ENCODE measurements around the gene FRS2. TPM values are rescaled to one million over a fixed set of nuclear protein-coding genes. Genes with fewer than 3 reads are reported as not detected.
A peak's percentile ranks its signal among the peaks of the same experiment; 100 is the strongest.

Gene FRS2
- total and polyA plus RNA-seq, 2 donors (not counting 1 experiment from before 2014, with no cell fraction given): 11.3 to 33.7 TPM

DNA sequence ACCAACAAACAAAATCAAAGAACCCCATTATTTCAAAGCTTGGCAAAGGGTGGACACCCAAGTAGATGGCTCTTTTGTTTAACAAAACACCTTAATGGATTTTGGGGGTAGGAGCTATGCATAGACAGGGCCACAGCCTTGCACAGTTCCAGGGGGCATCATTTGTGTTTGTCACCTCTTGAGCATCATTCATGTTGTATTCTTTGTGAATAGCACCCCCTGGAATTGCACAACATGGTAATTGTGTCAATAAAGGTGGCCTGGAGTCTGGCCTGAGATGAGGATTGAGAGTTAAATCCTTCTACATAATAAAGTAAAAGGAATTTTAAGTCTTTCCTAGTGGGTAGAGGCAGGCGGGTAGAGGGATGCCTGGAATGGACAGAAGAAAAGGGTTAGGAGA lies 3.3 kb upstream of the FRS2 start:
- H3K27ac Mint-ChIP-seq: peak overlapping the region; percentile 94
- H3K9me3 Mint-ChIP-seq (ENCODE audit: insufficient read depth): no peaks in the 10 kb centered on the region
- intact Hi-C loops (cut with micrococcal nuclease): loop anchor here (5.0 kb wide), 1 partner anchor 35 kb away; no protein-coding TSS in a partner anchor
- H3K27ac ChIP-seq (ENCODE audit: low read length in 2 of 2): peak overlapping the region; percentile 46 to 78
- H3K4me2 ChIP-seq (replicated peaks; ENCODE audit: low read depth, low read length, poor library complexity, severe bottlenecking): peak overlapping the region; percentile 70
- ATAC-seq (ENCODE audit: low read depth): no peak
- H3K4me3 Mint-ChIP-seq: peak overlapping the region; percentile 80
- POLR2A ChIA-PET: no interaction called here
- H3K27me3 ChIP-seq (replicated peaks in 1 of 4; ENCODE audit: control extremely low read depth in 1 of 4, control insufficient read depth in 3 of 4, insufficient read depth in 4 of 4, low read length in 3 of 4): no peaks in the 10 kb centered on the region
- H3K36me3 ChIP-seq (replicated peaks in 1 of 2; ENCODE audit: control extremely low read depth in 1 of 2, control insufficient read depth in 1 of 2, extremely low read depth in 1 of 2, insufficient read depth in 2 of 2, low read length in 1 of 2): no peaks in the 10 kb centered on the region
- no peaks in the 10 kb centered on the region for H3K9me3 ChIP-seq (ENCODE audit: control extremely low read depth in 1 of 3, control insufficient read depth in 2 of 3, insufficient read depth in 1 of 3, low read length in 2 of 3)
- peaks cover 12% of the 10 kb centered on the region for H4K20me1 ChIP-seq (ENCODE audit: control insufficient read depth, insufficient read depth, low read length, poor library complexity, severe bottlenecking)
- H3K4me3 ChIP-seq (ENCODE audit: control extremely low read depth in 1 of 5, extremely low read depth in 1 of 5, insufficient read depth in 1 of 5, low read depth in 2 of 5, low read length in 4 of 5): peak overlapping the region in 1 of 5 experiments; percentile 27
- H2AFZ ChIP-seq (ENCODE audit: insufficient read depth, low read depth, low read length, poor library complexity, severe bottlenecking): peak overlapping the region; percentile 69
- H3K27me3 Mint-ChIP-seq: no peaks in the 10 kb centered on the region
- CTCF ChIA-PET: interaction anchor here (1.0 to 1.5 kb wide), 4 partner anchors 12 to 312 kb away, joined by 3 to 5 read pairs (median 3); no protein-coding TSS in a partner anchor
- H3K4me1 Mint-ChIP-seq: peaks cover 44% of the 10 kb centered on the region
- WGBS (ENCODE audit: insufficient coverage): no CpG with 5 or more reads among the region's 1 CpG
- H3K9ac ChIP-seq (ENCODE audit: low read length): peak overlapping the region; percentile 40
- TF ChIP-seq, protein P1, sequence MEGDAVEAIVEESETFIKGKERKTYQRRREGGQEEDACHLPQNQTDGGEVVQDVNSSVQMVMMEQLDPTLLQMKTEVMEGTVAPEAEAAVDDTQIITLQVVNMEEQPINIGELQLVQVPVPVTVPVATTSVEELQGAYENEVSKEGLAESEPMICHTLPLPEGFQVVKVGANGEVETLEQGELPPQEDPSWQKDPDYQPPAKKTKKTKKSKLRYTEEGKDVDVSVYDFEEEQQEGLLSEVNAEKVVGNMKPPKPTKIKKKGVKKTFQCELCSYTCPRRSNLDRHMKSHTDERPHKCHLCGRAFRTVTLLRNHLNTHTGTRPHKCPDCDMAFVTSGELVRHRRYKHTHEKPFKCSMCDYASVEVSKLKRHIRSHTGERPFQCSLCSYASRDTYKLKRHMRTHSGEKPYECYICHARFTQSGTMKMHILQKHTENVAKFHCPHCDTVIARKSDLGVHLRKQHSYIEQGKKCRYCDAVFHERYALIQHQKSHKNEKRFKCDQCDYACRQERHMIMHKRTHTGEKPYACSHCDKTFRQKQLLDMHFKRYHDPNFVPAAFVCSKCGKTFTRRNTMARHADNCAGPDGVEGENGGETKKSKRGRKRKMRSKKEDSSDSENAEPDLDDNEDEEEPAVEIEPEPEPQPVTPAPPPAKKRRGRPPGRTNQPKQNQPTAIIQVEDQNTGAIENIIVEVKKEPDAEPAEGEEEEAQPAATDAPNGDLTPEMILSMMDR (IDR thresholded peaks at IDR 0.05): no peak
- no peak for TF ChIP-seq EZH2 (IDR thresholded peaks at IDR 0.05; ENCODE audit: borderline replicate concordance, insufficient read depth, low read depth, low read length, poor library complexity, severe bottlenecking)
- H3K79me2 ChIP-seq (ENCODE audit: control insufficient read depth, insufficient read depth, low read length): peaks cover 23% of the 10 kb centered on the region
- peaks cover 37 to 41% of the 10 kb centered on the region in 2 donors for H3K4me1 ChIP-seq (ENCODE audit: control insufficient read depth in 2 of 2, insufficient read depth in 2 of 2, low read length in 2 of 2)
- no peak for DNase-seq

DNA sequence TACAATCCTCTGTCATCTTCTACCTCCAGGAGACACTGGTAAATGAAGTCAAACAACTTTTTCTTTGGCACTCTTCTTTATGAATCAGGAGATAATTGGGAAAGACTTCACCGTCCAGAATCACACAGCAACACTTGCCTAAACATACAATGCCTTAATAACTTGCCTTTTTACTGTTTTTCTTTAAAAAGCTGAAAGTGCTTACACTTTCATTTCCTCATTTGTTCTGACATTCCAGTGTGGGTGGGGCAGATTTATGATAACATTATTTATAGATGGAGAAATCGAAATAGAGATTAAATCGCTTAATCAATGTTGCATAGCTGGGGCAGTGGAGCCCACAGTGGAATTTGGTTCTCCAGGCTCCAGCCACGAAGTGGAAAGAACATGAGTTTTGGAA lies 2.8 kb upstream of the FRS2 start:
- Histone ChIP-seq H3K36me3 (replicated peaks in 1 of 2; ENCODE audit: control extremely low read depth in 1 of 2, control insufficient read depth in 1 of 2, extremely low read depth in 1 of 2, insufficient read depth in 2 of 2, low read length in 1 of 2) (no peaks in the 10 kb centered on the region), H3K4me3 (ENCODE audit: control extremely low read depth in 1 of 5, extremely low read depth in 1 of 5, insufficient read depth in 1 of 5, low read depth in 2 of 5, low read length in 4 of 5) (peak overlapping the region in 3 of 5 experiments; percentile 25 to 29 (median 27)), H3K27me3 (replicated peaks in 1 of 4; ENCODE audit: control extremely low read depth in 1 of 4, control insufficient read depth in 3 of 4, insufficient read depth in 4 of 4, low read length in 3 of 4) (no peaks in the 10 kb centered on the region), H4K20me1 (ENCODE audit: control insufficient read depth, insufficient read depth, low read length, poor library complexity, severe bottlenecking) (peaks cover 15% of the 10 kb centered on the region), H2AFZ (ENCODE audit: insufficient read depth, low read depth, low read length, poor library complexity, severe bottlenecking) (peak overlapping the region; percentile 69), H3K79me2 (ENCODE audit: control insufficient read depth, insufficient read depth, low read length) (peaks cover 28% of the 10 kb centered on the region), H3K9me3 (ENCODE audit: control extremely low read depth in 1 of 3, control insufficient read depth in 2 of 3, insufficient read depth in 1 of 3, low read length in 2 of 3) (no peaks in the 10 kb centered on the region), H3K27ac (ENCODE audit: low read length in 2 of 2) (peak overlapping the region; percentile 46 to 78), H3K4me2 (replicated peaks; ENCODE audit: low read depth, low read length, poor library complexity, severe bottlenecking) (peak overlapping the region; percentile 70), H3K9ac (ENCODE audit: low read length) (peak overlapping the region; percentile 40), H3K4me1 (ENCODE audit: control insufficient read depth in 2 of 2, insufficient read depth in 2 of 2, low read length in 2 of 2) (peaks cover 42 to 44% of the 10 kb centered on the region in 2 donors)
- intact Hi-C loops (cut with micrococcal nuclease): loop anchor here (5.0 kb wide), 1 partner anchor 35 kb away; no protein-coding TSS in a partner anchor
- no peaks in the 10 kb centered on the region for H3K9me3 Mint-ChIP-seq (ENCODE audit: insufficient read depth)
- no peak for ATAC-seq (ENCODE audit: low read depth)
- peak; percentile 52 for DNase-seq
- peaks cover 48% of the 10 kb centered on the region for H3K4me1 Mint-ChIP-seq
- ChIA-PET POLR2A (no interaction called here), CTCF (interaction anchor here (1.4 to 1.5 kb wide), 2 partner anchors 12 to 103 kb away, joined by 3 to 5 read pairs; no protein-coding TSS in a partner anchor)
- H3K27ac Mint-ChIP-seq: peak overlapping the region; percentile 94
- WGBS (ENCODE audit: insufficient coverage): 28% methylated on average over 2 of the region's 4 CpGs
- H3K4me3 Mint-ChIP-seq: peak overlapping the region; percentile 80
- no peaks in the 10 kb centered on the region for H3K27me3 Mint-ChIP-seq
- no peak for TF ChIP-seq EZH2 (IDR thresholded peaks at IDR 0.05; ENCODE audit: borderline replicate concordance, insufficient read depth, low read depth, low read length, poor library complexity, severe bottlenecking)
- TF ChIP-seq, protein P1 (IDR thresholded peaks at IDR 0.05): no peak
